Caco-2 (cell line): ENCODE data around the gene SLX4. TPM values are rescaled to one million over a fixed set of nuclear protein-coding genes. Genes with fewer than 3 reads are reported as not detected.

Source experiments
- BruUV-seq: library from RNA; stranded (reverse); fragments of 400-500 nt; replicated peaks from 2 replicates; lab custom pipeline; 2021; lab: Mats Ljungman, UMichigan
- CTCF ChIA-PET: fragments of 300-600 bp; sonication (Branson Sonifier 250); formaldehyde crosslinking; loops from one replicate; lab custom pipeline; 2022; ENCODE audit warnings: antibody characterized with exemption; lab: Charles Lee
- POLR2A ChIA-PET: fragments of 300-600 bp; sonication (Branson Sonifier 250); formaldehyde crosslinking; loops from one replicate; lab custom pipeline; 2022; ENCODE audit warnings: antibody characterized with exemption; lab: Charles Lee
- DNase-seq, 2 experiments: peaks; one replicate each; pipeline versions ENCODE4 v3.0.0 to v3.0.0-alpha.2; 2020 to 2022
- H3K27me3 ChIP-seq: replicated peaks from 2 replicates; pipeline ENCODE4 v1.6.0; 2011; ENCODE audit warnings: low read length; ENCODE audit not compliant: control insufficient read depth, insufficient read depth
- H3K36me3 ChIP-seq: 2 replicates; pipeline ENCODE4 v1.5.1; 2011; ENCODE audit warnings: low read length; ENCODE audit not compliant: control insufficient read depth, insufficient read depth
- H3K4me1 ChIP-seq: fragments of 250-450 bp; sonication (Bioruptor Pico); 2 replicates; pipeline ENCODE4 v1.5.1; 2020; ENCODE audit warnings: mild to moderate bottlenecking
- H3K4me3 ChIP-seq: 2 replicates; pipeline ENCODE4 v1.5.1; 2011; ENCODE audit warnings: low read depth, mild to moderate bottlenecking, control low read depth, low read length
- H3K9me3 ChIP-seq: fragments of 250-450 bp; sonication (Bioruptor Pico); 2 replicates; pipeline ENCODE4 v1.5.1; 2020; ENCODE audit warnings: mild to moderate bottlenecking, moderate library complexity
- H3K27ac Mint-ChIP-seq: one replicate; pipeline ENCODE4 v1.8.0; 2022; ENCODE audit warnings: mixed read lengths; ENCODE audit not compliant: unreplicated experiment
- H3K27me3 Mint-ChIP-seq: one replicate; pipeline ENCODE4 v1.8.0; 2022; ENCODE audit warnings: mixed read lengths; ENCODE audit not compliant: insufficient read depth, unreplicated experiment
- H3K36me3 Mint-ChIP-seq: one replicate; pipeline ENCODE4 v1.8.0; 2022; ENCODE audit warnings: mild to moderate bottlenecking, mixed read lengths; ENCODE audit not compliant: insufficient read depth, unreplicated experiment
- H3K4me1 Mint-ChIP-seq: one replicate; pipeline ENCODE4 v1.8.0; 2022; ENCODE audit warnings: low read depth, mixed read lengths; ENCODE audit not compliant: unreplicated experiment
- H3K4me3 Mint-ChIP-seq: one replicate; pipeline ENCODE4 v1.8.0; 2022; ENCODE audit warnings: mild to moderate bottlenecking, moderate library complexity, mixed read lengths; ENCODE audit not compliant: unreplicated experiment
- H3K9me3 Mint-ChIP-seq: one replicate; pipeline ENCODE4 v1.8.0; 2022; ENCODE audit warnings: mixed read lengths; ENCODE audit not compliant: unreplicated experiment
- CTCF ChIP-seq, 2 experiments: fragments of 200-600 bp in 1 of 2; IDR thresholded peaks; 1 replicate in 1 of 2; 2 replicates in 1 of 2; pipeline versions ENCODE4 v1.5.1 to v1.8.0; 2011 to 2022; ENCODE audit warnings: antibody characterized with exemption in 1 of 2, control low read depth in 1 of 2, inconsistent platforms in 1 of 2, low read depth in 1 of 2, low read length in 1 of 2, mild to moderate bottlenecking in 1 of 2, moderate library complexity in 1 of 2; ENCODE audit not compliant: insufficient read depth in 1 of 2, severe bottlenecking in 1 of 2, unreplicated experiment in 1 of 2
- intact Hi-C: fragments of 100-400 bp; cut with micrococcal nuclease; formaldehyde crosslinking; loops from one replicate; pipeline ENCODE4 v1.10.0; 2022; ENCODE audit not compliant: unreplicated experiment
- total RNA-seq: library from RNA; stranded (reverse); gene quantifications from 2 replicates; pipeline ENCODE4 v1.2.3, GENCODE V29; 2022

Gene SLX4
- total RNA-seq, 1 experiment from 2014 or later = 10.4 TPM

DNA sequence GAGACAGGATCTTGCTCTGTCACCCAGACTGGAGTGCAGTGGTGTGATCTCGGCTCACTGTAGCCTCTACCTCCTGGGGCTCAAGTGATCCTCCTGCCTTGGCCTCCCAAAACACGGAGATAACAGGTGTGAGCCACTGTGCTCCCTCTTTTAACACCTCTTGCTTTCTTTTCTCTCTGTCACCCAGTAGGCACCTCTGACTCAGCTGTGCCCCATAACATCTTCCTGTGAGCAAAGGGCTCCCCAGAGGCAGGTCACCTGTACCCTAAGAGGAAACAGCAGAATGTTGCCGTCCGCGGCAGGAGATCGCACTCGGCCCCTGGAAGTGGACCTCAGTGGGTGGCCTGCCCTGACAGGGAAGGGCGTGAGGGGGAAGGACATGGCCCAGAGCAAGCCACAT, 33.3 kb downstream of the SLX4 start:
- Mint-ChIP-seq H3K9me3 (no peaks in the 10 kb centered on the region), H3K4me1 (no peaks in the 10 kb centered on the region), H3K36me3 (peaks cover 6% of the 10 kb centered on the region), H3K27ac (no peak overlapping the region), H3K27me3 (no peaks in the 10 kb centered on the region), H3K4me3 (no peak overlapping the region)
- BruUV-seq = no TSS peak
- POLR2A ChIA-PET = no interaction called here
- Histone ChIP-seq H3K4me1 (no peaks in the 10 kb centered on the region), H3K27me3 (no peaks in the 10 kb centered on the region), H3K9me3 (no peaks in the 10 kb centered on the region), H3K36me3 (no peaks in the 10 kb centered on the region), H3K4me3 (no peak overlapping the region)
- no peak for TF ChIP-seq CTCF (IDR thresholded peaks at IDR 0.05; ENCODE audit: insufficient read depth in 1 of 2, low read depth in 1 of 2, low read length in 1 of 2, severe bottlenecking in 1 of 2, unreplicated experiment in 1 of 2)
- intact Hi-C loops = no loop called here
- DNase-seq = no peak
- CTCF ChIA-PET = no interaction called here

GRCh38 chr16:3577302-3577752, 34.1 kb downstream of the SLX4 start, which contains the start of gene NLRC3:
TSS of gene NLRC3 (minus strand) at chr16:3577403. CDS start at chr16:3565036, 12,367 bp downstream.
- no peaks in the 10 kb centered on the region for H3K36me3 ChIP-seq
- no peaks in the 10 kb centered on the region for H3K9me3 ChIP-seq
- Mint-ChIP-seq H3K27ac (no peak within 1 kb of the TSS), H3K36me3 (peaks cover 6% of the 10 kb centered on the region), H3K27me3 (no peaks in the 10 kb centered on the region), H3K4me1 (no peaks in the 10 kb centered on the region), H3K9me3 (no peaks in the 10 kb centered on the region), H3K4me3 (no peak within 1 kb of the TSS)
- no peak within 1 kb of the TSS for H3K4me3 ChIP-seq
- H3K27me3 ChIP-seq = no peaks in the 10 kb centered on the region
- H3K4me1 ChIP-seq = no peaks in the 10 kb centered on the region
- intact Hi-C loops = no loop called here
- ChIA-PET POLR2A (no interaction called here), CTCF (no interaction called here)
- no TSS peak for BruUV-seq
- no peak for TF ChIP-seq CTCF (IDR thresholded peaks at IDR 0.05; ENCODE audit: insufficient read depth in 1 of 2, low read depth in 1 of 2, low read length in 1 of 2, severe bottlenecking in 1 of 2, unreplicated experiment in 1 of 2)
- DNase-seq = no peak

DNA sequence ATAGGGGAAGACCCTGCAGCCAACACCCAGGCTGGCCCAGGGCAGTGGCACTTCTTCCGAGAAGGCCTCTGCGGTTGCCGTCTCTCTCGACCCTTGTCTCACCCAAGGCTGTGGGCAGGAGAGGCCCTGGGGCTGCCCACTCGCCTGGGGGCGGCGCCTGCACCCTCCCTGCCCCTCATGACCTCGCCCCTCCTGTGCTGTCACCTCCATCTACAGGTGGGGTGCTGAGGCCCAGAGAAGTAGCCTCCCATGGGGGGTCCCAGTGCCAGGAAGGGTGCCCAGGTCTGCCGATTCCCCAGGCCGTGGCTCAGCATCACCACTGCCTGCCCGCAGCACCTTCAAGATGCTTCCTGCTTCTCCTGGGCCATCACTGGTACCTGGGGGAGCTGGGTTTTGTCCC, 35.2 kb downstream of the SLX4 start:
- H3K4me3 Mint-ChIP-seq = no peak overlapping the region
- CTCF ChIA-PET = no interaction called here
- H3K4me3 ChIP-seq = no peak overlapping the region
- POLR2A ChIA-PET = no interaction called here
- no peaks in the 10 kb centered on the region for H3K36me3 ChIP-seq
- no TSS peak for BruUV-seq
- no peak for TF ChIP-seq CTCF (IDR thresholded peaks at IDR 0.05; ENCODE audit: insufficient read depth in 1 of 2, low read depth in 1 of 2, low read length in 1 of 2, severe bottlenecking in 1 of 2, unreplicated experiment in 1 of 2)
- H3K9me3 Mint-ChIP-seq = no peaks in the 10 kb centered on the region
- H3K9me3 ChIP-seq = no peaks in the 10 kb centered on the region
- intact Hi-C loops = no loop called here
- no peak for DNase-seq
- H3K27me3 Mint-ChIP-seq = no peaks in the 10 kb centered on the region
- H3K27ac Mint-ChIP-seq = no peak overlapping the region
- H3K27me3 ChIP-seq = no peaks in the 10 kb centered on the region
- H3K4me1 ChIP-seq = no peaks in the 10 kb centered on the region
- H3K4me1 Mint-ChIP-seq = no peaks in the 10 kb centered on the region
- H3K36me3 Mint-ChIP-seq = peaks cover 6% of the 10 kb centered on the region
